GM23338 (cell line): ENCODE results near the gene TMEM94. TPM values are rescaled to one million over a fixed set of nuclear protein-coding genes. Genes with fewer than 3 reads are reported as not detected.

ENCODE experiments used
- ATAC-seq: fragments of 200-7000 bp; cut with Tn5 transposase; 3 replicates; pipeline ENCODE4 v1.9.1; 2020
- DNase-seq: peaks from one replicate; pipeline ENCODE4 v3.0.0-alpha.2; 2015; ENCODE audit warnings: low spot score
- H2AFZ ChIP-seq: fragments of 200-600 bp; sonication (generic); 2 replicates; pipeline ENCODE4 v1.8.0; 2016; ENCODE audit warnings: antibody characterized with exemption, mild to moderate bottlenecking, moderate library complexity
- H3F3A ChIP-seq: fragments of 200-600 bp; sonication (generic); replicated peaks from 2 replicates; pipeline ENCODE4 v1.8.0; 2017; ENCODE audit warnings: antibody characterized with exemption, mixed run types, low read depth
- H3K27ac ChIP-seq: fragments of 200-600 bp; sonication (generic); 2 replicates; pipeline ENCODE4 v1.6.1; 2016; ENCODE audit warnings: low read depth
- H3K27me3 ChIP-seq: fragments of 200-600 bp; sonication (generic); 2 replicates; pipeline ENCODE4 v1.8.0; 2016; ENCODE audit warnings: mild to moderate bottlenecking, mixed run types, moderate library complexity; ENCODE audit not compliant: insufficient read depth
- H3K36me3 ChIP-seq: fragments of 200-600 bp; sonication (generic); 2 replicates; pipeline ENCODE4 v1.8.0; 2016; ENCODE audit warnings: mild to moderate bottlenecking; ENCODE audit not compliant: insufficient read depth
- H3K4me1 ChIP-seq: fragments of 200-600 bp; sonication (generic); 2 replicates; pipeline ENCODE4 v1.8.0; 2016; ENCODE audit warnings: mild to moderate bottlenecking, moderate library complexity; ENCODE audit not compliant: insufficient read depth
- H3K4me2 ChIP-seq: fragments of 200-600 bp; sonication (generic); 2 replicates; pipeline ENCODE4 v1.7.1; 2017; ENCODE audit warnings: mixed run types
- H3K4me3 ChIP-seq: fragments of 200-600 bp; sonication (generic); 2 replicates; pipeline ENCODE4 v1.6.1; 2016; ENCODE audit warnings: mixed run types
- H3K79me2 ChIP-seq: fragments of 200-600 bp; sonication (generic); replicated peaks from 2 replicates; pipeline ENCODE4 v1.8.0; 2017; ENCODE audit warnings: mild to moderate bottlenecking; ENCODE audit not compliant: insufficient read depth
- H3K9me2 ChIP-seq: fragments of 200-600 bp; sonication (generic); 2 replicates; pipeline ENCODE4 v1.8.0; 2017; ENCODE audit not compliant: insufficient read depth
- H4K20me1 ChIP-seq: fragments of 200-600 bp; sonication (generic); replicated peaks from 2 replicates; pipeline ENCODE4 v1.8.0; 2017; ENCODE audit warnings: mild to moderate bottlenecking; ENCODE audit not compliant: insufficient read depth
- H3K27ac Mint-ChIP-seq: 2 replicates; pipeline ENCODE4 v1.8.0; 2020; ENCODE audit warnings: inconsistent platforms, mild to moderate bottlenecking, moderate library complexity, mixed read lengths
- H3K27me3 Mint-ChIP-seq: 3 replicates; pipeline ENCODE4 v1.8.0; 2022; ENCODE audit warnings: low read depth, mild to moderate bottlenecking, moderate library complexity, mixed read lengths, inconsistent platforms; ENCODE audit not compliant: insufficient read depth, poor library complexity
- H3K36me3 Mint-ChIP-seq: 3 replicates; pipeline ENCODE4 v1.8.0; 2021; ENCODE audit warnings: low read depth, mild to moderate bottlenecking, inconsistent platforms, moderate library complexity, mixed read lengths
- H3K4me1 Mint-ChIP-seq: 3 replicates; pipeline ENCODE4 v1.8.0; 2020; ENCODE audit warnings: mild to moderate bottlenecking, inconsistent platforms, mixed read lengths
- H3K4me3 Mint-ChIP-seq: 3 replicates; pipeline ENCODE4 v1.8.0; 2021; ENCODE audit warnings: moderate library complexity, mild to moderate bottlenecking, inconsistent platforms, mixed read lengths
- H3K9me3 Mint-ChIP-seq: 3 replicates; pipeline ENCODE4 v1.8.0; 2020; ENCODE audit warnings: moderate library complexity, mild to moderate bottlenecking, inconsistent platforms, mixed read lengths
- CREB1 ChIP-seq: fragments of 250-450 bp; sonication (Bioruptor Pico); IDR thresholded peaks from 2 replicates; pipeline ENCODE4 v1.5.0; 2020; ENCODE audit warnings: low read depth, mild to moderate bottlenecking, moderate library complexity
- ETS1 ChIP-seq: IDR thresholded peaks from 2 replicates; pipeline ENCODE4 v1.6.1; 2016; ENCODE audit warnings: antibody characterized with exemption
- EZH2 ChIP-seq: fragments of 200-600 bp; sonication (generic); IDR thresholded peaks from one replicate; pipeline ENCODE4 v1.8.0; 2017; ENCODE audit warnings: antibody characterized with exemption, mild to moderate bottlenecking, low read depth; ENCODE audit not compliant: unreplicated experiment
- EZH2phosphoT487 ChIP-seq: fragments of 200-600 bp; sonication (generic); IDR thresholded peaks from one replicate; pipeline ENCODE4 v1.8.1; 2018; ENCODE audit warnings: antibody characterized with exemption; ENCODE audit not compliant: unreplicated experiment
- JUNB ChIP-seq: IDR thresholded peaks from one replicate; pipeline ENCODE4 v1.6.1; 2016; ENCODE audit warnings: antibody characterized with exemption; ENCODE audit not compliant: unreplicated experiment
- NANOG ChIP-seq: IDR thresholded peaks from 2 replicates; pipeline ENCODE4 v1.6.1; 2016; ENCODE audit warnings: antibody characterized with exemption, borderline replicate concordance
- STAT1 ChIP-seq: IDR thresholded peaks from one replicate; pipeline ENCODE4 v1.6.1; 2016; ENCODE audit warnings: antibody characterized with exemption; ENCODE audit not compliant: unreplicated experiment
- ZNF331 ChIP-seq: fragments of 250-450 bp; sonication (Bioruptor Pico); IDR thresholded peaks from 2 replicates; pipeline ENCODE4 v1.5.0; 2020; ENCODE audit warnings: low read depth, mild to moderate bottlenecking, moderate library complexity
- ZNF462 ChIP-seq: fragments of 250-450 bp; sonication (Bioruptor Pico); IDR thresholded peaks from 2 replicates; pipeline ENCODE4 v1.5.0; 2020; ENCODE audit warnings: mild to moderate bottlenecking, moderate library complexity
- polyA plus RNA-seq: library from polyadenylated mRNA; unstranded; fragments of >200 nt; fragmentation: Nextera tagmentation; extraction: Ambion mirVana; gene quantifications from 2 replicates; pipeline ENCODE4 v1.2.1, GENCODE V29; 2016
- total RNA-seq: library from RNA; depleted of rRNA; stranded (reverse); fragments of >200 nt; shearing (Covaris generic); gene quantifications from 2 replicates; pipeline ENCODE4 v1.2.3, GENCODE V29; 2014
- TF ChIP-seq, protein P1 (sequence below): IDR thresholded peaks from one replicate; pipeline ENCODE4 v1.6.1; 2018; ENCODE audit warnings: antibody characterized with exemption; ENCODE audit not compliant: unreplicated experiment
- TF ChIP-seq, protein P2 (sequence below), 2 experiments: fragments of 200-600 bp in 1 of 2; sonication (generic) in 1 of 2; conservative IDR thresholded peaks; 2 replicates each; pipeline versions ENCODE4 v1.5.1 to v1.6.1; 2016 to 2017; ENCODE audit warnings: antibody characterized with exemption in 2 of 2, low read depth in 2 of 2, mild to moderate bottlenecking in 2 of 2, moderate library complexity in 1 of 2

The TMEM94 gene
- total and polyA plus RNA-seq, 2 experiments from 2014 or later = 24.0 to 66.0 TPM

DNA sequence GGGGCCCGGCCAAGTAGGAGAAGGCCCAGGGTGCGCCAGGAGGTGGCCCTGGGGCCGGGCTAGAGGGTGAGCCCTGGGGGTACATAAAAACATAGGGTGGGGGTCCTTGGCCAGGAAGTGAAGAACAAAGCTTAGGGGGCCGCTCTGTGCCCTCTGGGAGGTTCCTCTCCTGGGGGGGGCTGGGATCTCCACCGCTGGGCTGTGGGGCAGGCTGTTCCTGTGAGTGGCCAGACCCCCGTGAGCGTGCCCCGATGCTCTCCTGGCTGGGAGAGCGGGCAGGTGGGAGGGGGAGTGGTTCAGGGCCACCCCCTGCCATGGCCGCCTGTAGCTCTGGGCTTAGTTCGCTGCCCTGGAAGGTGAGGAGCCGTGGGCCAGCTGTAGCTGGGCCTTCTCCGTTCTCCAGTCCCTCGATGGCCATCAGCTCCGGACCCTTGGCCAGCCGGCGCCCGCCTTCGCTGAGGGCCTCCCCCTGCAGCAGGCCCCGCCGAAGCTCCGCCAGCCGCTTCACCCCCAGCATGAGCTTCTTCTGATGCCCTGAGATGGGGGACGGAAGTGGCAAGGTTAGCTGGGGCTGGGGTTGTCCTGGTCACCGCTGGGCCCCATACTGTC lies 46.4 kb downstream of the TMEM94 start:
- Mint-ChIP-seq H3K36me3 (peaks cover 17% of the 10 kb centered on the region; the same call in 2 of the 3 replicates), H3K4me1 (no peaks in the 10 kb centered on the region; the same call in 1 of the 3 replicates), H3K4me3 (no peak overlapping the region), H3K27ac (no peak overlapping the region), H3K27me3 (peaks cover 5% of the 10 kb centered on the region), H3K9me3 (no peaks in the 10 kb centered on the region)
- Histone ChIP-seq H3K9me2 (no peaks in the 10 kb centered on the region), H3K4me2 (no peak overlapping the region), H3F3A (no peaks in the 10 kb centered on the region), H3K79me2 (no peaks in the 10 kb centered on the region), H3K4me3 (no peak overlapping the region), H2AFZ (no peak overlapping the region), H3K27ac (no peak overlapping the region), H3K36me3 (no peaks in the 10 kb centered on the region), H3K4me1 (no peaks in the 10 kb centered on the region), H4K20me1 (no peaks in the 10 kb centered on the region), H3K27me3 (no peaks in the 10 kb centered on the region)
- TF ChIP-seq CREB1 (CRISPR knock-in tag) (no peak), EZH2phosphoT487 (no peak), NANOG (no peak), EZH2 (no peak), JUNB (no peak), STAT1 (no peak), ETS1 (no peak), ZNF462 (CRISPR knock-in tag) (no peak), ZNF331 (no peak)
- TF ChIP-seq, protein P1, sequence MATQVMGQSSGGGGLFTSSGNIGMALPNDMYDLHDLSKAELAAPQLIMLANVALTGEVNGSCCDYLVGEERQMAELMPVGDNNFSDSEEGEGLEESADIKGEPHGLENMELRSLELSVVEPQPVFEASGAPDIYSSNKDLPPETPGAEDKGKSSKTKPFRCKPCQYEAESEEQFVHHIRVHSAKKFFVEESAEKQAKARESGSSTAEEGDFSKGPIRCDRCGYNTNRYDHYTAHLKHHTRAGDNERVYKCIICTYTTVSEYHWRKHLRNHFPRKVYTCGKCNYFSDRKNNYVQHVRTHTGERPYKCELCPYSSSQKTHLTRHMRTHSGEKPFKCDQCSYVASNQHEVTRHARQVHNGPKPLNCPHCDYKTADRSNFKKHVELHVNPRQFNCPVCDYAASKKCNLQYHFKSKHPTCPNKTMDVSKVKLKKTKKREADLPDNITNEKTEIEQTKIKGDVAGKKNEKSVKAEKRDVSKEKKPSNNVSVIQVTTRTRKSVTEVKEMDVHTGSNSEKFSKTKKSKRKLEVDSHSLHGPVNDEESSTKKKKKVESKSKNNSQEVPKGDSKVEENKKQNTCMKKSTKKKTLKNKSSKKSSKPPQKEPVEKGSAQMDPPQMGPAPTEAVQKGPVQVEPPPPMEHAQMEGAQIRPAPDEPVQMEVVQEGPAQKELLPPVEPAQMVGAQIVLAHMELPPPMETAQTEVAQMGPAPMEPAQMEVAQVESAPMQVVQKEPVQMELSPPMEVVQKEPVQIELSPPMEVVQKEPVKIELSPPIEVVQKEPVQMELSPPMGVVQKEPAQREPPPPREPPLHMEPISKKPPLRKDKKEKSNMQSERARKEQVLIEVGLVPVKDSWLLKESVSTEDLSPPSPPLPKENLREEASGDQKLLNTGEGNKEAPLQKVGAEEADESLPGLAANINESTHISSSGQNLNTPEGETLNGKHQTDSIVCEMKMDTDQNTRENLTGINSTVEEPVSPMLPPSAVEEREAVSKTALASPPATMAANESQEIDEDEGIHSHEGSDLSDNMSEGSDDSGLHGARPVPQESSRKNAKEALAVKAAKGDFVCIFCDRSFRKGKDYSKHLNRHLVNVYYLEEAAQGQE = no peak
- TF ChIP-seq, protein P2, sequence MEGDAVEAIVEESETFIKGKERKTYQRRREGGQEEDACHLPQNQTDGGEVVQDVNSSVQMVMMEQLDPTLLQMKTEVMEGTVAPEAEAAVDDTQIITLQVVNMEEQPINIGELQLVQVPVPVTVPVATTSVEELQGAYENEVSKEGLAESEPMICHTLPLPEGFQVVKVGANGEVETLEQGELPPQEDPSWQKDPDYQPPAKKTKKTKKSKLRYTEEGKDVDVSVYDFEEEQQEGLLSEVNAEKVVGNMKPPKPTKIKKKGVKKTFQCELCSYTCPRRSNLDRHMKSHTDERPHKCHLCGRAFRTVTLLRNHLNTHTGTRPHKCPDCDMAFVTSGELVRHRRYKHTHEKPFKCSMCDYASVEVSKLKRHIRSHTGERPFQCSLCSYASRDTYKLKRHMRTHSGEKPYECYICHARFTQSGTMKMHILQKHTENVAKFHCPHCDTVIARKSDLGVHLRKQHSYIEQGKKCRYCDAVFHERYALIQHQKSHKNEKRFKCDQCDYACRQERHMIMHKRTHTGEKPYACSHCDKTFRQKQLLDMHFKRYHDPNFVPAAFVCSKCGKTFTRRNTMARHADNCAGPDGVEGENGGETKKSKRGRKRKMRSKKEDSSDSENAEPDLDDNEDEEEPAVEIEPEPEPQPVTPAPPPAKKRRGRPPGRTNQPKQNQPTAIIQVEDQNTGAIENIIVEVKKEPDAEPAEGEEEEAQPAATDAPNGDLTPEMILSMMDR (conservative IDR thresholded peaks at IDR 0.05; ENCODE audit: low read depth in 2 of 2) = no peak
- ATAC-seq (no peak), DNase-seq (no peak)
